H1 (cell line): ENCODE data around the gene SLC7A7.

Experiments
- ASH2L ChIP-seq: fragments of 200-600, 300-600 bp; sonication (generic); IDR thresholded peaks from one replicate; pipeline ENCODE4 v1.7.1; 2017; ENCODE audit warnings: low read length
- BRCA1 ChIP-seq: IDR thresholded peaks from 2 replicates; pipeline ENCODE4 v1.6.1; 2012; ENCODE audit warnings: low read depth, low read length, improper control_type of control experiment
- EZH2 ChIP-seq: fragments of 200-600 bp; sonication (generic); IDR thresholded peaks from 2 replicates; pipeline ENCODE4 v1.7.1; 2012; ENCODE audit warnings: low read depth, mild to moderate bottlenecking, moderate library complexity, low read length, inconsistent platforms; ENCODE audit not compliant: severe bottlenecking
- KDM5A ChIP-seq: fragments of 200-600 bp; IDR thresholded peaks from 2 replicates; pipeline ENCODE4 v1.7.1; 2012; ENCODE audit warnings: mild to moderate bottlenecking, low read length, inconsistent platforms, mixed read lengths
- NRF1 ChIP-seq: IDR thresholded peaks from 2 replicates; pipeline ENCODE4 v1.6.1; 2011; ENCODE audit warnings: mild to moderate bottlenecking, low read depth, low read length, improper control_type of control experiment
- POLR2A ChIP-seq, 2 experiments: IDR thresholded peaks; 1 replicate in 1 of 2; 2 replicates in 1 of 2; pipeline ENCODE4 v1.6.1; 2011; ENCODE audit warnings: low read depth in 2 of 2, low read length in 2 of 2, mild to moderate bottlenecking in 2 of 2; ENCODE audit errors: control extremely low read depth in 1 of 2
- POLR2AphosphoS5 ChIP-seq: IDR thresholded peaks from 2 replicates; pipeline ENCODE4 v1.6.1; 2011; ENCODE audit warnings: low read depth, low read length
- RAD21 ChIP-seq, 2 experiments: IDR thresholded peaks in 1 of 2; conservative IDR thresholded peaks in 1 of 2; 2 replicates each; pipeline ENCODE4 v1.6.1; 2011; ENCODE audit warnings: low read depth in 2 of 2, low read length in 2 of 2, improper control_type of control experiment in 1 of 2, inconsistent platforms in 1 of 2, mild to moderate bottlenecking in 1 of 2, moderate library complexity in 1 of 2
- SAP30 ChIP-seq: fragments of 300-600 bp; sonication (generic); IDR thresholded peaks from 2 replicates; pipeline ENCODE4 v1.7.1; 2012; ENCODE audit warnings: low read length, moderate library complexity, mild to moderate bottlenecking, inconsistent platforms; ENCODE audit not compliant: insufficient read depth, insufficient replicate concordance
- SIN3A ChIP-seq, 2 experiments: IDR thresholded peaks in 1 of 2; conservative IDR thresholded peaks in 1 of 2; 2 replicates each; pipeline ENCODE4 v1.6.1; 2011 to 2012; ENCODE audit warnings: low read length in 2 of 2, improper control_type of control experiment in 1 of 2, low read depth in 1 of 2, mild to moderate bottlenecking in 1 of 2
- TAF1 ChIP-seq: IDR thresholded peaks from 2 replicates; pipeline ENCODE4 v1.6.1; 2011; ENCODE audit warnings: mild to moderate bottlenecking, low read depth, low read length
- TF ChIP-seq, protein P1 (sequence below), 3 experiments: IDR thresholded peaks; 1 replicate in 2 of 3; 2 replicates in 1 of 3; pipeline versions ENCODE4 v1.5.1 to v1.6.1; 2011; ENCODE audit warnings: low read length in 3 of 3, mild to moderate bottlenecking in 3 of 3, inconsistent platforms in 2 of 3, low read depth in 1 of 3, moderate library complexity in 1 of 3; ENCODE audit not compliant: insufficient read depth in 1 of 3; ENCODE audit errors: control extremely low read depth in 1 of 3
- TF ChIP-seq, protein P2 (sequence below): IDR thresholded peaks from 2 replicates; pipeline ENCODE4 v1.6.1; 2011; ENCODE audit warnings: low read length, improper control_type of control experiment
- TF ChIP-seq, protein P3 (sequence below): IDR thresholded peaks from 2 replicates; pipeline ENCODE4 v1.6.1; 2012; ENCODE audit warnings: inconsistent platforms

DNA sequence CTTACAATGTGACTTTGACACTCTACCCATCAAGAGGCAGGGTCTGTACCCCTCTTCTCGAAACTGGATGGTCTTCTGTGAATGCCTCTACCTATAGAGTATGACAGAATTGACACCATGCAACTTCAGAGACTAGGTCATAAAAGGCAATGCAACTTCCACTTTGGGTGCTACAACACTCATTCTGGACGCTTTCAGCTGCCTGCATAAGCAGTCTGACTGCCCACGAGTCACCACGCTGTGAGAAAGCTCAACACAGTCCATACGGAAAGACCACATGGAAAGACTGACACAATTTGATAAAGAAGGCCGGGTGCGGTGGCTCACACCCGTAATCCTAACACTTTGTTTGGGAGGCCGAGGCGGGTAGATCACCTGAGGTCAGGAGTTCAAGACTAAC, 14.9 kb downstream of the SLC7A7 start:
- TF ChIP-seq, protein P1, sequence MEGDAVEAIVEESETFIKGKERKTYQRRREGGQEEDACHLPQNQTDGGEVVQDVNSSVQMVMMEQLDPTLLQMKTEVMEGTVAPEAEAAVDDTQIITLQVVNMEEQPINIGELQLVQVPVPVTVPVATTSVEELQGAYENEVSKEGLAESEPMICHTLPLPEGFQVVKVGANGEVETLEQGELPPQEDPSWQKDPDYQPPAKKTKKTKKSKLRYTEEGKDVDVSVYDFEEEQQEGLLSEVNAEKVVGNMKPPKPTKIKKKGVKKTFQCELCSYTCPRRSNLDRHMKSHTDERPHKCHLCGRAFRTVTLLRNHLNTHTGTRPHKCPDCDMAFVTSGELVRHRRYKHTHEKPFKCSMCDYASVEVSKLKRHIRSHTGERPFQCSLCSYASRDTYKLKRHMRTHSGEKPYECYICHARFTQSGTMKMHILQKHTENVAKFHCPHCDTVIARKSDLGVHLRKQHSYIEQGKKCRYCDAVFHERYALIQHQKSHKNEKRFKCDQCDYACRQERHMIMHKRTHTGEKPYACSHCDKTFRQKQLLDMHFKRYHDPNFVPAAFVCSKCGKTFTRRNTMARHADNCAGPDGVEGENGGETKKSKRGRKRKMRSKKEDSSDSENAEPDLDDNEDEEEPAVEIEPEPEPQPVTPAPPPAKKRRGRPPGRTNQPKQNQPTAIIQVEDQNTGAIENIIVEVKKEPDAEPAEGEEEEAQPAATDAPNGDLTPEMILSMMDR (IDR thresholded peaks at IDR 0.05; ENCODE audit: control extremely low read depth in 1 of 3, insufficient read depth in 1 of 3, low read depth in 1 of 3, low read length in 3 of 3), result no peak
- TF ChIP-seq EZH2 (no peak), BRCA1 (no peak), SIN3A (conservative IDR thresholded peaks at IDR 0.05 in 1 of 2, IDR thresholded peaks at IDR 0.05 in 1 of 2; ENCODE audit: low read depth in 1 of 2, low read length in 2 of 2) (no peak), ASH2L (no peak), KDM5A (no peak), RAD21 (IDR thresholded peaks at IDR 0.05 in 1 of 2, conservative IDR thresholded peaks at IDR 0.05 in 1 of 2; ENCODE audit: low read depth in 2 of 2, low read length in 2 of 2) (no peak), SAP30 (no peak), TAF1 (no peak), NRF1 (no peak), POLR2AphosphoS5 (no peak), POLR2A (IDR thresholded peaks at IDR 0.05; ENCODE audit: control extremely low read depth in 1 of 2, low read depth in 2 of 2, low read length in 2 of 2) (no peak)
- TF ChIP-seq, protein P2, sequence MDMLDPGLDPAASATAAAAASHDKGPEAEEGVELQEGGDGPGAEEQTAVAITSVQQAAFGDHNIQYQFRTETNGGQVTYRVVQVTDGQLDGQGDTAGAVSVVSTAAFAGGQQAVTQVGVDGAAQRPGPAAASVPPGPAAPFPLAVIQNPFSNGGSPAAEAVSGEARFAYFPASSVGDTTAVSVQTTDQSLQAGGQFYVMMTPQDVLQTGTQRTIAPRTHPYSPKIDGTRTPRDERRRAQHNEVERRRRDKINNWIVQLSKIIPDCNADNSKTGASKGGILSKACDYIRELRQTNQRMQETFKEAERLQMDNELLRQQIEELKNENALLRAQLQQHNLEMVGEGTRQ, result no peak
- TF ChIP-seq, protein P3, sequence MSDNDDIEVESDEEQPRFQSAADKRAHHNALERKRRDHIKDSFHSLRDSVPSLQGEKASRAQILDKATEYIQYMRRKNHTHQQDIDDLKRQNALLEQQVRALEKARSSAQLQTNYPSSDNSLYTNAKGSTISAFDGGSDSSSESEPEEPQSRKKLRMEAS, result no peak
